B cell (primary cell): ENCODE results near the gene RPS25. TPM values are rescaled to one million over a fixed set of nuclear protein-coding genes. Genes with fewer than 3 reads are reported as not detected.
"Not testable (repeated sequence)": the region's sequence is repeated elsewhere in the genome, so short reads cannot be mapped to it uniquely, and the experiment has no call there.

Experiments used
- ATAC-seq: fragments of 200-7000 bp; cut with Tn5 transposase; one replicate; pipeline ENCODE4 v1.10.0; 2021; ENCODE audit warnings: low read depth, mild to moderate bottlenecking, moderate number of reproducible peaks, moderate library complexity
- CTCF ChIA-PET: fragments of 350-600 bp; sonication (Branson Sonifier 250); formaldehyde crosslinking; loops from one replicate; lab custom pipeline; 2021; ENCODE audit warnings: antibody characterized with exemption, inconsistent platforms; lab: Charles Lee
- POLR2A ChIA-PET: fragments of 350-600 bp; sonication (Branson Sonifier 250); formaldehyde crosslinking; loops from one replicate; lab custom pipeline; 2021; ENCODE audit warnings: antibody characterized with exemption; lab: Charles Lee
- DNase-seq: peaks from one replicate; pipeline ENCODE4 v3.0.0; 2013
- H2AFZ ChIP-seq: 2 replicates; pipeline ENCODE4 v1.6.1; 2012; ENCODE audit warnings: mild to moderate bottlenecking, low read depth, low read length; ENCODE audit not compliant: insufficient read depth, poor library complexity, severe bottlenecking
- H3K27ac ChIP-seq, 2 donors: 1 replicate in 1 of 2; 2 replicates in 1 of 2; pipeline ENCODE4 v1.5.1; 2012 to 2013; ENCODE audit warnings: low read length in 2 of 2, mild to moderate bottlenecking in 2 of 2, moderate library complexity in 1 of 2
- H3K27me3 ChIP-seq, 4 experiments: fragments of 200-600 bp in 1 of 4; sonication (generic) in 1 of 4; replicated peaks in 1 of 4; 1 replicate in 2 of 4; 2 replicates in 2 of 4; pipeline versions ENCODE4 v1.6.1 to v1.7.0; 2013 to 2016; ENCODE audit warnings: low read length in 3 of 4, mild to moderate bottlenecking in 2 of 4, mixed read lengths in 1 of 4, moderate library complexity in 1 of 4; ENCODE audit not compliant: insufficient read depth in 4 of 4, control insufficient read depth in 3 of 4; ENCODE audit errors: control extremely low read depth in 1 of 4
- H3K36me3 ChIP-seq, 2 experiments: replicated peaks in 1 of 2; 1 replicate in 1 of 2; 2 replicates in 1 of 2; pipeline versions ENCODE4 v1.6.1 to v1.7.1; 2013; ENCODE audit warnings: low read length in 1 of 2; ENCODE audit not compliant: insufficient read depth in 2 of 2, control insufficient read depth in 1 of 2; ENCODE audit errors: control extremely low read depth in 1 of 2, extremely low read depth in 1 of 2
- H3K4me1 ChIP-seq, 2 donors: fragments of 200-600 bp in 1 of 2; sonication (generic) in 1 of 2; 1 replicate in 1 of 2; 2 replicates in 1 of 2; pipeline versions ENCODE4 v1.5.1 to v1.6.1; 2013 to 2017; ENCODE audit warnings: low read length in 2 of 2; ENCODE audit not compliant: control insufficient read depth in 2 of 2, insufficient read depth in 2 of 2
- H3K4me2 ChIP-seq: replicated peaks from 2 replicates; pipeline ENCODE3; 2012; ENCODE audit warnings: mild to moderate bottlenecking, low read depth, low read length; ENCODE audit not compliant: poor library complexity, severe bottlenecking
- H3K4me3 ChIP-seq, 5 experiments: fragments of 200-600 bp in 1 of 5; sonication (generic) in 1 of 5; 1 replicate in 3 of 5; 2 replicates in 2 of 5; pipeline versions ENCODE4 v1.5.1 to v1.7.0; 2011 to 2016; ENCODE audit warnings: low read length in 4 of 5, mild to moderate bottlenecking in 4 of 5, low read depth in 2 of 5, control low read depth in 1 of 5, moderate library complexity in 1 of 5; ENCODE audit not compliant: insufficient read depth in 1 of 5; ENCODE audit errors: control extremely low read depth in 1 of 5, extremely low read depth in 1 of 5
- H3K79me2 ChIP-seq: fragments of 200-600 bp; sonication (generic); one replicate; pipeline ENCODE4 v1.6.0; 2016; ENCODE audit warnings: low read length; ENCODE audit not compliant: control insufficient read depth, insufficient read depth
- H3K9ac ChIP-seq: fragments of 200-600 bp; sonication (generic); 2 replicates; pipeline ENCODE4 v1.6.1; 2017; ENCODE audit warnings: mild to moderate bottlenecking, low read length, moderate library complexity
- H3K9me3 ChIP-seq, 3 donors: one replicate each; pipeline versions ENCODE4 v1.6.1 to v1.7.1; 2013; ENCODE audit warnings: low read length in 2 of 3; ENCODE audit not compliant: control insufficient read depth in 2 of 3, insufficient read depth in 1 of 3; ENCODE audit errors: control extremely low read depth in 1 of 3
- H4K20me1 ChIP-seq: 2 replicates; pipeline ENCODE4 v1.6.0; 2012; ENCODE audit warnings: mild to moderate bottlenecking, low read length; ENCODE audit not compliant: insufficient read depth, control insufficient read depth, poor library complexity, severe bottlenecking
- H3K27ac Mint-ChIP-seq: one replicate; pipeline ENCODE4 v1.8.0; 2021; ENCODE audit warnings: mixed read lengths
- H3K27me3 Mint-ChIP-seq: one replicate; pipeline ENCODE4 v1.8.0; 2021; ENCODE audit warnings: mixed read lengths
- H3K4me1 Mint-ChIP-seq: one replicate; pipeline ENCODE4 v1.8.0; 2021; ENCODE audit warnings: mixed read lengths
- H3K4me3 Mint-ChIP-seq: one replicate; pipeline ENCODE4 v1.8.0; 2021; ENCODE audit warnings: mixed read lengths
- H3K9me3 Mint-ChIP-seq: one replicate; pipeline ENCODE4 v1.8.0; 2022; ENCODE audit warnings: mixed read lengths; ENCODE audit not compliant: insufficient read depth
- CTCF ChIP-seq: fragments of 200-600 bp; IDR thresholded peaks from one replicate; pipeline ENCODE4 v1.8.0; 2022; ENCODE audit warnings: antibody characterized with exemption, mild to moderate bottlenecking
- EZH2 ChIP-seq: IDR thresholded peaks from 2 replicates; pipeline ENCODE4 v1.6.1; 2012; ENCODE audit warnings: borderline replicate concordance, low read depth, mild to moderate bottlenecking, moderate library complexity, low read length; ENCODE audit not compliant: insufficient read depth, poor library complexity, severe bottlenecking
- WGBS: methylation state at CpG from one replicate; pipeline ENCODE4 v1.1.5; 2013; ENCODE audit warnings: missing lambda C conversion rate; ENCODE audit not compliant: insufficient coverage; 5-methylcytosine and 5-hydroxymethylcytosine counted together
- intact Hi-C: fragments of 100-400 bp; cut with micrococcal nuclease; formaldehyde crosslinking; loops from one replicate; pipeline ENCODE4 v1.10.0; 2022
- polyA plus RNA-seq: library from polyadenylated mRNA; depleted of rRNA; stranded (reverse); fragments of >200 nt; gene quantifications from 2 replicates; pipeline ENCODE4 v1.2.3, GENCODE V29; 2012
- total RNA-seq, 2 donors: library from RNA; stranded (reverse); fragments of 120-200 nt in 1 of 2; gene quantifications; 1 replicate in 1 of 2; 2 replicates in 1 of 2; pipeline versions ENCODE4 v1.2.3 to v1.2.4, GENCODE V29; 2013 to 2022

RPS25 gene
- total and polyA plus RNA-seq, 2 donors (not counting 1 experiment from before 2014, with no cell fraction given): 1,823 to 2,003 TPM

- POLR2A ChIA-PET: no interaction called here
- Mint-ChIP-seq H3K9me3 (no peaks in the 10 kb centered on the region), H3K27ac (no peak overlapping the region), H3K4me3 (no peak overlapping the region), H3K4me1 (peaks cover 10% of the 10 kb centered on the region), H3K27me3 (no peaks in the 10 kb centered on the region)
- H2AFZ ChIP-seq: no peak overlapping the region
- no peaks in the 10 kb centered on the region for H3K27me3 ChIP-seq
- H3K4me2 ChIP-seq: no peak overlapping the region
- H3K9ac ChIP-seq: no peak overlapping the region
- DNase-seq (no peak), ATAC-seq (no peak)
- CTCF ChIA-PET: interaction anchor here (0.9 to 2.7 kb wide), 2 partner anchors 13 to 24 kb away, joined by 3 to 8 read pairs; no protein-coding TSS in a partner anchor
- no peaks in the 10 kb centered on the region for H3K79me2 ChIP-seq
- no peaks in the 10 kb centered on the region for H4K20me1 ChIP-seq
- no peak overlapping the region for H3K4me3 ChIP-seq
- 100% methylated on average over 2 of the region's 9 CpGs for WGBS
- peaks cover 0 to 8% of the 10 kb centered on the region in 2 donors for H3K4me1 ChIP-seq
- no peak overlapping the region for H3K27ac ChIP-seq
- H3K9me3 ChIP-seq: no peaks in the 10 kb centered on the region
- intact Hi-C loops: no loop called here
- H3K36me3 ChIP-seq: peaks cover 0 to 21% of the 10 kb centered on the region in 2 experiments
- TF ChIP-seq EZH2 (no peak), CTCF (no peak)
These were observed 24.8 kb upstream of the RPS25 start for GRCh38 chr11:119042927-119043326.

- Histone ChIP-seq H3K79me2 (no peaks in the 10 kb centered on the region), H3K4me2 (no peak overlapping the region), H2AFZ (no peak overlapping the region), H3K9me3 (no peaks in the 10 kb centered on the region), H3K27me3 (no peaks in the 10 kb centered on the region), H3K9ac (no peak overlapping the region), H4K20me1 (no peaks in the 10 kb centered on the region), H3K4me3 (no peak overlapping the region), H3K27ac (no peak overlapping the region), H3K4me1 (peaks cover 0 to 8% of the 10 kb centered on the region in 2 donors), H3K36me3 (peaks cover 0 to 14% of the 10 kb centered on the region in 2 experiments)
- Mint-ChIP-seq H3K4me3 (no peak overlapping the region), H3K27ac (no peak overlapping the region), H3K4me1 (peaks cover 10% of the 10 kb centered on the region), H3K9me3 (no peaks in the 10 kb centered on the region), H3K27me3 (no peaks in the 10 kb centered on the region)
- CTCF ChIA-PET: interaction anchor here (0.9 to 1.3 kb wide), 2 partner anchors 12 to 25 kb away, joined by 3 read pairs; no protein-coding TSS in a partner anchor
- DNase-seq (no peak), ATAC-seq (no peak)
- intact Hi-C loops: no loop called here
- WGBS: 77% methylated on average over 2 of the region's 4 CpGs
- POLR2A ChIA-PET: interaction anchor here (0.7 kb wide), 2 partner anchors 19 to 62 kb away, joined by 7 to 13 read pairs; no protein-coding TSS in a partner anchor
- TF ChIP-seq EZH2: no peak
These were observed 23.8 kb upstream of the RPS25 start for GRCh38 chr11:119041821-119042514.

- not testable (repeated sequence) for H3K4me2 ChIP-seq
These were observed 21.3 kb upstream of the RPS25 start for GRCh38 chr11:119039471-119039870.

More at GRCh38 chr11:119039471-119039870, 21.3 kb upstream of the RPS25 start:
- H3K27me3 Mint-ChIP-seq, H3K27ac ChIP-seq, H3K27me3 ChIP-seq, H3K79me2 ChIP-seq, H3K9me3 Mint-ChIP-seq, H3K4me3 ChIP-seq, ATAC-seq, H3K9ac ChIP-seq, H3K4me3 Mint-ChIP-seq, H3K36me3 ChIP-seq, H3K4me1 Mint-ChIP-seq, H3K9me3 ChIP-seq, H3K27ac Mint-ChIP-seq, DNase-seq, intact Hi-C loops, H3K4me1 ChIP-seq, CTCF ChIA-PET, H4K20me1 ChIP-seq: not testable (repeated sequence)
- peak overlapping the region; percentile 57 for H2AFZ ChIP-seq
- POLR2A ChIA-PET: interaction anchor here (0.6 kb wide), 1 partner anchor 38 kb away, joined by 11 read pairs; no protein-coding TSS in a partner anchor
- WGBS: 20% methylated on average over 1 of the region's 11 CpGs
